ENCODE measurements around the gene DYRK3. TPM values are rescaled to one million over a fixed set of nuclear protein-coding genes. Genes with fewer than 3 reads are reported as not detected.

Gene DYRK3
- total RNA-seq, 1 experiment from 2014 or later: 7.1 TPM

- no peak for DNase-seq (ENCODE audit: low read depth, low spot score)
- Histone ChIP-seq H4K20me1 (ENCODE audit: insufficient read depth) (no peaks in the 10 kb centered on the region), H3K27ac (ENCODE audit: low read depth, low read length) (no peak overlapping the region), H3K9me3 (ENCODE audit: control insufficient read depth in 1 of 2, insufficient read depth in 1 of 2, low read depth in 1 of 2, low read length in 2 of 2) (no peaks in the 10 kb centered on the region), H3K4me1 (ENCODE audit: control insufficient read depth in 1 of 2, insufficient read depth in 2 of 2, low read length in 2 of 2) (no peaks in the 10 kb centered on the region), H3K9ac (ENCODE audit: low read length) (no peak overlapping the region), H3K36me3 (ENCODE audit: control insufficient read depth in 1 of 2, insufficient read depth in 2 of 2, low read length in 2 of 2) (peaks cover 0 to 5% of the 10 kb centered on the region in 2 experiments; a peak in 1 of 4 replicates), H2AFZ (ENCODE audit: low read depth, low read length, poor library complexity, severe bottlenecking) (no peak overlapping the region), H3K4me2 (ENCODE audit: low read length) (no peak overlapping the region), H3K79me2 (ENCODE audit: insufficient read depth, low read length) (no peaks in the 10 kb centered on the region), H3K9me2 (ENCODE audit: insufficient read depth) (no peaks in the 10 kb centered on the region), H3K4me3 (replicated peaks in 1 of 2; ENCODE audit: low read depth in 1 of 2, low read length in 2 of 2) (no peak overlapping the region), H3K27me3 (ENCODE audit: insufficient read depth, low read length) (no peaks in the 10 kb centered on the region)
- ChIA-PET CTCF (interaction anchor here (0.9 to 1.7 kb wide), 3 partner anchors 9 to 14 kb away, joined by 3 to 9 read pairs (median 4); partner anchors contain the start of gene DYRK3), RAD21 (ENCODE audit: low non-redundant PET in 1 of 2, low total read pairs in 2 of 2, uncharacterized antibody in 2 of 2, unreplicated experiment in 2 of 2) (no interaction called here), POLR2A (interaction anchor here (0.9 kb wide), 1 partner anchor 14 kb away, joined by 3 read pairs; the partner anchor contains the start of gene DYRK3)
- intact Hi-C loops (cut with micrococcal nuclease): no loop called here
- ATAC-seq: no peak
- TF ChIP-seq POLR2A (IDR thresholded peaks at IDR 0.05; ENCODE audit: borderline replicate concordance, extremely low read depth, insufficient read depth, insufficient read length) (no peak), SRF (IDR thresholded peaks at IDR 0.05; ENCODE audit: low read depth) (no peak), ZNF274 (IDR thresholded peaks at IDR 0.05; ENCODE audit: low read depth, low read length) (no peak), CTCF (IDR thresholded peaks at IDR 0.05 in 2 of 3, conservative IDR thresholded peaks at IDR 0.05 in 1 of 3; ENCODE audit: borderline replicate concordance in 1 of 3, insufficient read depth in 1 of 3, low read depth in 2 of 3, low read length in 2 of 3) (no peak), TCF7L2 (IDR thresholded peaks at IDR 0.05; ENCODE audit: borderline replicate concordance, extremely low read depth, insufficient read depth, insufficient read length) (no peak), EZH2 (IDR thresholded peaks at IDR 0.05) (no peak), ELF1 (IDR thresholded peaks at IDR 0.05; ENCODE audit: borderline replicate concordance, low read depth) (no peak), EZH2phosphoT487 (IDR thresholded peaks at IDR 0.05; ENCODE audit: borderline replicate concordance) (no peak), CEBPB (IDR thresholded peaks at IDR 0.05; ENCODE audit: low read depth) (no peak), ZFX (IDR thresholded peaks at IDR 0.05) (no peak), POLR2AphosphoS5 (IDR thresholded peaks at IDR 0.05; ENCODE audit: low read depth, low read length) (no peak), SIN3A (IDR thresholded peaks at IDR 0.05; ENCODE audit: low read depth) (no peak), RAD21 (IDR thresholded peaks at IDR 0.05; ENCODE audit: low read depth) (no peak), FOSL1 (IDR thresholded peaks at IDR 0.05; ENCODE audit: low read depth) (no peak), CBX3 (IDR thresholded peaks at IDR 0.05; ENCODE audit: low read depth) (no peak)
- BruUV-seq (replicated peaks): no TSS peak
Measured at GRCh38 chr1:206649261-206649921, 14.1 kb downstream of the DYRK3 start.

Data from HCT116 (cell line).